ENCODE measurements around the gene ESYT1.

The ESYT1 gene, protein sequence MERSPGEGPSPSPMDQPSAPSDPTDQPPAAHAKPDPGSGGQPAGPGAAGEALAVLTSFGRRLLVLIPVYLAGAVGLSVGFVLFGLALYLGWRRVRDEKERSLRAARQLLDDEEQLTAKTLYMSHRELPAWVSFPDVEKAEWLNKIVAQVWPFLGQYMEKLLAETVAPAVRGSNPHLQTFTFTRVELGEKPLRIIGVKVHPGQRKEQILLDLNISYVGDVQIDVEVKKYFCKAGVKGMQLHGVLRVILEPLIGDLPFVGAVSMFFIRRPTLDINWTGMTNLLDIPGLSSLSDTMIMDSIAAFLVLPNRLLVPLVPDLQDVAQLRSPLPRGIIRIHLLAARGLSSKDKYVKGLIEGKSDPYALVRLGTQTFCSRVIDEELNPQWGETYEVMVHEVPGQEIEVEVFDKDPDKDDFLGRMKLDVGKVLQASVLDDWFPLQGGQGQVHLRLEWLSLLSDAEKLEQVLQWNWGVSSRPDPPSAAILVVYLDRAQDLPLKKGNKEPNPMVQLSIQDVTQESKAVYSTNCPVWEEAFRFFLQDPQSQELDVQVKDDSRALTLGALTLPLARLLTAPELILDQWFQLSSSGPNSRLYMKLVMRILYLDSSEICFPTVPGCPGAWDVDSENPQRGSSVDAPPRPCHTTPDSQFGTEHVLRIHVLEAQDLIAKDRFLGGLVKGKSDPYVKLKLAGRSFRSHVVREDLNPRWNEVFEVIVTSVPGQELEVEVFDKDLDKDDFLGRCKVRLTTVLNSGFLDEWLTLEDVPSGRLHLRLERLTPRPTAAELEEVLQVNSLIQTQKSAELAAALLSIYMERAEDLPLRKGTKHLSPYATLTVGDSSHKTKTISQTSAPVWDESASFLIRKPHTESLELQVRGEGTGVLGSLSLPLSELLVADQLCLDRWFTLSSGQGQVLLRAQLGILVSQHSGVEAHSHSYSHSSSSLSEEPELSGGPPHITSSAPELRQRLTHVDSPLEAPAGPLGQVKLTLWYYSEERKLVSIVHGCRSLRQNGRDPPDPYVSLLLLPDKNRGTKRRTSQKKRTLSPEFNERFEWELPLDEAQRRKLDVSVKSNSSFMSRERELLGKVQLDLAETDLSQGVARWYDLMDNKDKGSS

DNA sequence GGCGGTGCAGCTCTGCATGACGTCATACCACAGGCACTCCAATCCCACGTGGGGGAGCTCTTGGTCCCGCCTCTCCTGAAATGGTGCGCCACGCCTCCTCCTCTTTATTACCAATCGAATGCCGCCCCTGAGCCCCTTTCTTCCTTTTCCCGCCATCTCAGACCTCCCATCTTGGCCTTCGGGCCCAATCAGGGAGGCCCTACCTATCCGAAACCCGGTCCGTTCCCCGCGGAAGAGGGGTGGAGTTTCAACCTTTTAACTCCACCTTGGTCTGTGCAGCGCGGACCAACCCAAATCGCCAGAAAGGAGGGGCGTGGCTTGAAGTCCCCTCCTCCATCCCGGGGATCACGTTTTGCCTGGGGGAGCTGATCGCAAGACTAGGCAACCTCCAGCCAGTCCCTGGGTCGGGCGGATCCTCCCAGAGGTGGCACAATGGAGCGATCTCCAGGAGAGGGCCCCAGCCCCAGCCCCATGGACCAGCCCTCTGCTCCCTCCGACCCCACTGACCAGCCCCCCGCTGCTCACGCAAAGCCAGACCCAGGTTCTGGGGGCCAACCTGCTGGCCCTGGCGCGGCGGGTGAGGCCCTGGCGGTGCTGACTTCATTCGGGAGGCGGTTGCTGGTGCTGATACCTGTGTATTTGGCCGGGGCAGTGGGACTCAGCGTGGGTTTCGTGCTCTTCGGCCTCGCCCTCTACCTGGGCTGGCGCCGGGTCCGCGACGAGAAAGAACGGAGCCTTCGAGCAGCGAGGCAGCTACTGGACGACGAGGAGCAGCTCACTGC is at the start of gene ESYT1:
ESYT1 (plus strand) TSS at position 380 of the 782 bp plus-strand sequence; CDS start at position 433, 53 bp downstream.
- DNase-seq, result peak; percentile 100

DNA sequence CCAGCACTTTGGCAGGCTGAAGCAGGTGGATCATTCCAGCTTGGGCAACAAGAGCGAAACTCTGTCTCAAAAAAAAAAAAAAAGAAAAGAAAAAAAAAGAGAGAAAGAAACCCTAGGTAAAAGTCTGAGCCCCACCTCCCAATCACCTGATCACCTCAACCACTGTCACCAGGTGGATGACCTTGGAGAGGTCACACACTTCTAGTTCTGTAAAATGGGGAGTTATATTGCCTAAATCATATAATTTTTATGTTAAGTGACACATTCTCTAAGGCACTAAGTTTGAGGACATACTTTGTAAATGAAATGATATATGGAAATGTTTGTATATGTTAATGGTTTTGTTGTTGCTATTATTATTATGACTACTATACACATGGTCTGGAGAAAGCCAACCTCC is 49.6 kb upstream of the ESYT1 start:
- no peak for DNase-seq

DNA sequence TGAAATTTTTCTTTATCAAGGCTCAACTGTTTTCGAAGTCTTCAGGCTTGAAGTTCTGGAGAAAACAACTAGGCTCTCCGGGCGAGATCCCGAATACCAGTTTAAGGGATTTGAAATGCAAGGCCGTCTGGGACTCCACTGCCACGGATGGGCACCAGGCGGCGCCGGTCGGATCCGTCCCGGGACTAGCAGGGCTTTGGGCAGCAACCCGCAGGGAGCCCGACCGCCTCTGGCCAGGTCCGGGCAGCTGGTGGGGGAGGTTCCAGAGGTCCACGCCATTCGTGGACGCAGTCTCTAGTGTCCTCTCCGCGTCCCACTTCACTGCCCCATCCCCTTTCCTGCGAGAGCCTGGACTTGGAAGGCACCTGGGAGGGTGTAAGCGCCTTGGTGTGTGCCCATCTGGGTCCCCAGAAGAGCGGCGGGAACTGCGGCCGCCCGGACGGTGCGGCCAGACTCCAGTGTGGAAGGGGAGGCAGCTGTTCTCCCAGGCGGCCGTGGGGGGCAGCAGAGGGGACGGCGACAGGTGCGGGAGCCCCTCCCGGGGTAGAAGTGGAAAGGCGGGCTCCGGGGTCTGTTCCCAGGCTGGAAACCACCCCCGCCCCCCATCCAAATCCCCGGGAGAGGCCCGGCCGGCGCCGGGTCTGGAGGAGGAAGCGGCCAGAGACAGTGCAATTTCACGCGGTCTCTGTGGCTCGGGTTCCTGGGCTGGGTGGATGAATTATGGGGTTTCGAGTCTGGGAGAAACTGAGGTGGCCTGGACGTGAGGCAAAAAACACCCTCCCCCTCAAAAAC is 48.9 kb upstream of the ESYT1 start:
- peak; percentile 77 for DNase-seq

DNA sequence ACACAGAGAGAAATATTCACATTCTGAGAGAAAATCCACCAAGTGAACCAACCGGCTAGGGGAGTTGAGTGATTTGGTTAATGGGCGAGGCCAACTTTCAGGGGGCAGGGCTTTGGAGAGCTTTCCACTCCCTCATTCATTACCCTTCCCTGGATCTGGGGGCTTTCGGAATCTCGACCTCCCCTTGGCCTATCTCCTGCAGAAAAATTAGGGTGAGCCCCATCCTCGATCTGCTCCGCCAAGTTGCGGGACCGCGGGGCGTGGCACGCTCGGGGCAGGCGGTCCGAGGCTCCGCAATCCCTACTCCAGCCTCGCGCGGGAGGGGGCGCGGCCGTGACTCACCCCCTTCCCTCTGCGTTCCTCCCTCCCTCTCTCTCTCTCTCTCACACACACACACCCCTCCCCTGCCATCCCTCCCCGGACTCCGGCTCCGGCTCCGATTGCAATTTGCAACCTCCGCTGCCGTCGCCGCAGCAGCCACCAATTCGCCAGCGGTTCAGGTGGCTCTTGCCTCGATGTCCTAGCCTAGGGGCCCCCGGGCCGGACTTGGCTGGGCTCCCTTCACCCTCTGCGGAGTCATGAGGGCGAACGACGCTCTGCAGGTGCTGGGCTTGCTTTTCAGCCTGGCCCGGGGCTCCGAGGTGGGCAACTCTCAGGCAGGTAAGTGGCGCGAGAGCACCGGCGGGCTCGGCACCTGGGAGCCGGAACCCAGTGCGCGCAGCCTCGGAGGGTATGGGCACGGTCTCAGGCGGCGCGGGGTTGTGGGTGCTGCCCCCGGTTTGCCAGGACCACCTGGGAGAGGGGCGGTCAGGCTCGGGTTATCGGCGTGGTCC is 48.1 kb upstream of the ESYT1 start, which contains the start of gene ERBB3:
ERBB3 (plus strand) TSS at position 443 of the 833 bp plus-strand sequence; CDS start at position 579, 136 bp downstream.
- peak; percentile 77 for DNase-seq

DNA sequence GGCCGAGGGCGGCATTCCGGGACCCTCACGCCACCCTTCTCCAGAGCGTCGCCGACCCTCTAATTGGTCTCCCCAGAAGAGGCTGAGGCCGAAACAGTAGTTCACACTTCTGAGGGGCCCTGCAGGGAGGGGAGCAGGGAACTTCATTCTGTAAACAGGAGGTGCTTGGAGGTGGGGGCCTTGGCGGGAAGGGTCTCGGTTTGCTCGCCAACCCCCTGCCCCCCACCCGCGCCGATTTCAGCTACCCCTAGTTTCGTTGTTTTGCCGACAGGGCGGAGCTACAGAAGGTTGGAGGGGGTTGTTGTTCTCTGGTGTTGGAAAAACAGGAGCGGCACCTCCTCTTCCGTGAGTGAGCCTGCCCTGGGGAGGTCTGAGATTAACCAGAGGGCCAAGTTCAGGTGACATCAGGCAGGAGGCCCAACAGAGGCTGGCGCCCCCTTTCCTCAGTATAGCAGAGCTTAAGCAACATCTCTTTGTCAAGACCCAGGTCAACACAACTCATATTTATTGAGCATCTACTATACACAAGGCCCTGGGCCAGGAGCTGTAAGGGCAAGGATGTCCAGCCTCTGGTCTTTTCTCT is 47.4 kb upstream of the ESYT1 start:
- DNase-seq, result no peak

DNA sequence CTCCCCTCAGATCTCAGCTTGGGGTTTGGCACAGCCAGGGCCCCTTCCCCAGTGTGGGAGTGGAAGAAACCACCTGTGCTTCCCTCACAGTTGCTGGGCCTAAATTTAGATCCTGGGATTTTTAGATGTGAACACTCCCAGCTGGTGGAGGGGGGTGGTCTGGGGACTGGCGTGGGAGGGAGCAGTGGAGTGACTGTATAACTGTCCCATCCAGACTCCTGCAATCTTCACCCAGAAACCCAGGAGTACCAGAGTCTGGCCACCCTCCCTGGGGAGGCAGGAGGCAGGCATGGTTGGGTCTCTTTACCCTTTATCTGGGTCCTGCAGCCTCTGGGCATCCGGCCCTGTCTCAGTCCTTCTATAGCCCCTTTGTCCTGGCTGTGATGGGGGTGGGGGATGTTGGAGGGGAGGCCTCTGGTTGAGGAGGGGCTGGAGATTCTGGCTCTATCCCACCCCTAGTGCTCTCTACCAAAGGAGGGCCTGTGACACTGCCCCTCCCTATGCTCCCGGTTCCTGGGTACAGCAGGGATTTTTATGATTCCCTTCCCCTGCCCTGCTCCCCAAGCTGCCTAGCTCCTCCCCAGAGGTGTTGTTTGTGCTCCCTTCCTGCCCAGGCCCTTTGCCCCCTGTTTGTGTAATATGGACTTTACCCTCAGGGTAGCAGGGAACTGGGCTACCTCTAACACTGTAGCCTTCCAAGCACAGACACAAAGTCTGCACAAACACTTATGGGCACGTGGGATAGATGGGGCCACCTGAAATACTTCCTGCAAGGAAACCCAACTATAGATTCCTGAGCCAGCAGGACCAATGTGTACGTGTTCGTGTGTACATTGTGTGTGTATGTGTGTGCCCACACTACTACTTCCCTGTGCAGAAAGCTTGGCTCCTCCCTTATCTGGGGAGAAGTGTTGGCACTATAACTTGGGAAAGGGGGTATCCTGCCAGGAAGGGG is 46.4 kb upstream of the ESYT1 start:
- DNase-seq, result no peak

DNA sequence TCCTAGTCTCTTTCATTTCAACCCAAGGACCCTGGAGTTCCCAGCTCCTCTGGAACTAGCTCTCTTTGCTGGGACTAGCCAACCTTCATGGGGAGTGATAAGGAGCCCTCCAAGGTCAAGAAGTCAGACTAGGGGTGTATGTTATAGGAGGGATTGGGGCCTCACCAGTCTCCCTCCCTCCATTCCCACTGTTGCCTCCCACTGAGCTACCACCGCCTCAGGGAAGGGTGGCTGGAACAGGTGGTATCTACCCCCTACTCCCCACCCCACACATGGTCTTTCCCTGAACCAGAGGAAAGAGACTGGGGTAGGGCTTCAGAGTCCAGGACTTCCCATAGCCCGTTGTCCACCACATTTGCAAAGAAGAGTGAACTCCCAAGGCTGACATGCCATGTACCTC is 45.7 kb upstream of the ESYT1 start:
- no peak for DNase-seq

DNA sequence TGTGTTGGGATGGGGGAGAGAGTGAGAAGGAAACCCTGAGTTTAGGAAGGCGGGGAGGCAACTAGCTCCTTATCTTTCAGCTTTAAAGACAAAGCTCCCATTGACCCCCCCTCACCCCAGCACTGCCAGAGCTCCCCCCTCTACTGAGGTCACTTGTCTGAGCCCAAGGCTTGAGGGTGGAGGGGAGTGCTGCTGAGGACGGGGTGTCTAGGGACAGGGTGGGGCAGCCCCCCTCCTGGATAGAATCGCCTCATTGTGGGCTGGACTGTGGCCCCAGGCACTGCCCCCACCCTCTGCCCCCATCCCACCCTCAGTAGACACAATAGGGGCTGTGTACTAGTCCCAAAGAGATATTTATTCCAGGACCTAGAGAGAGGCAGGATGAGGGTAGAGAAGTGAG is 45.1 kb upstream of the ESYT1 start:
- no peak for DNase-seq

DNA sequence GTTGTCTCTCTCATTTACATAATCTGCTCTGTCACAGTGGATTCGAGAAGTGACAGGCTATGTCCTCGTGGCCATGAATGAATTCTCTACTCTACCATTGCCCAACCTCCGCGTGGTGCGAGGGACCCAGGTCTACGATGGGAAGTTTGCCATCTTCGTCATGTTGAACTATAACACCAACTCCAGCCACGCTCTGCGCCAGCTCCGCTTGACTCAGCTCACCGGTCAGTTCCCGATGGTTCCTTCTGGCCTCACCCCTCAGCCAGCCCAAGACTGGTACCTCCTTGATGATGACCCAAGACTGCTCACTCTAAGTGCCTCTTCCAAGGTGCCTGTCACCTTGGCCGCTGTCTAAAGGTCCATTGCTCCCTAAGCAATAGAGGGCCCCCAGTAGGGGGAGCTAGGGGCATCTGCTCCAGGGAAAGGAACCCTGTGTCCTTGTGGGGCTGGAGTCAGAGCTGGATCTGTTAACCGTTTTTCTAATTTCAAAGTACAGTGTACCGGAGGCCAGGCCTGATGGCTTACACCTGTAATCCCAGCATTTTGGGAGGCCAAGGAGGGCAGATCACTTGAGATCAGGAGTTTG is 43.0 kb upstream of the ESYT1 start:
- DNase-seq, result peak; percentile 68

DNA sequence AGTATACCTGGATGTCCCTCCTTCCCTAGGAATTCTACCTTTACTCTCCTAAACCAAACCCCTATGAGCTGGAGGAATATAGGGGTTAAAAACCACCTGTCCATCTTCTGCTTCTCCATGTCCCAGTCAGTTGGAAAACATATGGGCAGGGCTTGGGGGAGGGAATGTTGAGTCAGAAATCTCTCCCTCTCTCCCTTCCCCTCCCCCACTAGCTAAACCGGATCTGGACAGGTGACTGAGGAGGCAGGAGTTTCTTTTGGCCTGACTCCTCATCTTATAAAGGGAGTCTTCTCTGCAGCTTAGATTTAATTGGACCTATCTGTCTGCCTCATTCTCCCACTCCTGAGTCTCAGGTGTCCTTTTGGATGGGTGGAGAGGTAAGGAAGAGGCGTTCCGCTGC is 42.0 kb upstream of the ESYT1 start:
- no peak for DNase-seq

DNA sequence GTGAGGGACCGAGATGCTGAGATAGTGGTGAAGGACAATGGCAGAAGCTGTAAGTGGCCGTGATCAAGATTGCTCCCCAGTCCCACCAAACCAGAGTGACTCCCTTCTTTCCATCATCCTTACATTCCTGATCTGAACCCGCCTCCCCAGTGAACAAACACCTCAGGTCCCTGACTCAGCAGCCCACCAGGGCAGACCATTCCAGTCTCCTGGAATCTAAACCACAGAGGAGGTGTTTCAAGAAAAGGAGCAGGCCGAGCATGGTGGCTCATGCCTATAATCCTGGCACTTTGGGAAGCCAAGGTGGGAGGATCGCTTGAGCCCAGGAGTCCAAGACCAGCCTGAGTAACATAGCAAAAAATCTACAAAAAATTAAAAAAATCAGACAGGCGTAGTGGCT is 41.5 kb upstream of the ESYT1 start:
- DNase-seq, result no peak

DNA sequence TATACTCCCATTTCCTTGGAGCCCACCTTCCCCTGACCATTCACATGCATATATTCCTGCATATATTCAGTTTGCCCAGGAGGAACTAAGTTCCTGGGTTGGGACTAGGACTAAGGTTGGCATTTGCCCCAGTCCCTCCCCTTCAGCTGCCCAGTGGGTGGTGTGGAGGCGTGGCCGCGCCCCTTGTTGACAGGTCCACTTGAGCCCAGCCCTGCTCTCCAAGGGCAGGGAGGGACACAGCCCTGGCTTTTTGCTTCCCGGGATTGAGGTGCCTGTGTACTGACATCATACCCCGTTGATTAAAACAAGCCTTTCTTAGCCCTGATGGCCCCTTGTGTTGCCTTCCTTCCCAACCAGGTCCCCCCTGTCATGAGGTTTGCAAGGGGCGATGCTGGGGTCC is 40.8 kb upstream of the ESYT1 start:
- no peak for DNase-seq

DNA sequence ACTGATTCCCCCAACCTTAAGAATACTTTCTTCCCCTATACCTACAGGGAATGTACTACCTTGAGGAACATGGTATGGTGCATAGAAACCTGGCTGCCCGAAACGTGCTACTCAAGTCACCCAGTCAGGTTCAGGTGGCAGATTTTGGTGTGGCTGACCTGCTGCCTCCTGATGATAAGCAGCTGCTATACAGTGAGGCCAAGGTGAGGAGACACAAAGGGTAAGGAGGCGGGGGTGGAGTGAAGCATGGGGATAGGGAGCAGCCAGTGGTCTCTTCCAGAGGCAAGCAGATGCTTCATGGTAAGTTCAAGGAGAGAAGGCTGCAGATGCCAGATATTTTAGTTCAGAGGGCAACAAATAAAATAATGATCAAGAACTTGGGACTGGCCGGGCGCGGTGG is 30.3 kb upstream of the ESYT1 start:
- DNase-seq, result no peak

DNA sequence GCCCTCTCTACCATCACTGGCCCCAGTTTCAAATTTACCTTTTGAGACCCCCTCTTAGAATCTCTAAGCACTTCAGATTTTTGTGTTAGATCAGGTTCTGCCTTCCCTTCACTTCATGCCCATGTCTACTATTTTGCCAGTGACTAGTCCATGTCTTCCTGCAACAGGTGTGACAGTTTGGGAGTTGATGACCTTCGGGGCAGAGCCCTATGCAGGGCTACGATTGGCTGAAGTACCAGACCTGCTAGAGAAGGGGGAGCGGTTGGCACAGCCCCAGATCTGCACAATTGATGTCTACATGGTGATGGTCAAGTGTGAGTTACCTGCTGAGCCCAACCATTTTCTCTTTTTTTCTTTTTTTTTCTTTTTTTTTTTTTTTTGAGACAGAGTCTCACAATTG is 29.5 kb upstream of the ESYT1 start:
- DNase-seq, result no peak

DNA sequence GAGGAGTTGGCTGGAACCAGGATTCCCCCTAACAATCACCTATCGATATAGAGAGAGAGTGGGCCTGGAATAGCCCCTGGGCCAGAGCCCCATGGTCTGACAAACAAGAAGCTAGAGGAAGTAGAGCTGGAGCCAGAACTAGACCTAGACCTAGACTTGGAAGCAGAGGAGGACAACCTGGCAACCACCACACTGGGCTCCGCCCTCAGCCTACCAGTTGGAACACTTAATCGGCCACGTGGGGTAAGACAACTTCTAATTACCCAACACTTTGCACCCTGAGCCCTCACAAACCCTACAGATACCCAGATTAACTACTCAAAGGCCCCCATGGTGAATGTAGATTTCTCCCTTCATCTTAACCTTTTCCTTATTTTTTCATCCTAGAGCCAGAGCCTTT is 28.3 kb upstream of the ESYT1 start:
- DNase-seq, result no peak

DNA sequence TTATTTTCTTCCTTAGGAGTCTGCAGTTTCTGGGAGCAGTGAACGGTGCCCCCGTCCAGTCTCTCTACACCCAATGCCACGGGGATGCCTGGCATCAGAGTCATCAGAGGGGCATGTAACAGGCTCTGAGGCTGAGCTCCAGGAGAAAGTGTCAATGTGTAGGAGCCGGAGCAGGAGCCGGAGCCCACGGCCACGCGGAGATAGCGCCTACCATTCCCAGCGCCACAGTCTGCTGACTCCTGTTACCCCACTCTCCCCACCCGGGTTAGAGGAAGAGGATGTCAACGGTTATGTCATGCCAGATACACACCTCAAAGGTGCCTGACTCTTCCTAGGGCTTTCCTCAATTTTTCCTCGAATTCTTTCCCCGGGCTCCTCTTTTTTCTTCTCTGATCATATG is 27.0 kb upstream of the ESYT1 start:
- DNase-seq, result no peak

DNA sequence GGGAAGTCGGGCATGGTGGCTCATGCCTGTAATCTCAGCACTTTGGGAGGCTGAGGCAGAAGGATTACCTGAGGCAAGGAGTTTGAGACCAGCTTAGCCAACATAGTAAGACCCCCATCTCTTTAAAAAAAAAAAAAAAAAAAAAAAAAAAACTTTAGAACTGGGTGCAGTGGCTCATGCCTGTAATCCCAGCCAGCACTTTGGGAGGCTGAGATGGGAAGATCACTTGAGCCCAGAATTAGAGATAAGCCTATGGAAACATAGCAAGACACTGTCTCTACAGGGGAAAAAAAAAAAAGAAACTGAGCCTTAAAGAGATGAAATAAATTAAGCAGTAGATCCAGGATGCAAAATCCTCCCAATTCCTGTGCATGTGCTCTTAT is 25.4 kb upstream of the ESYT1 start:
- no peak for DNase-seq

DNA sequence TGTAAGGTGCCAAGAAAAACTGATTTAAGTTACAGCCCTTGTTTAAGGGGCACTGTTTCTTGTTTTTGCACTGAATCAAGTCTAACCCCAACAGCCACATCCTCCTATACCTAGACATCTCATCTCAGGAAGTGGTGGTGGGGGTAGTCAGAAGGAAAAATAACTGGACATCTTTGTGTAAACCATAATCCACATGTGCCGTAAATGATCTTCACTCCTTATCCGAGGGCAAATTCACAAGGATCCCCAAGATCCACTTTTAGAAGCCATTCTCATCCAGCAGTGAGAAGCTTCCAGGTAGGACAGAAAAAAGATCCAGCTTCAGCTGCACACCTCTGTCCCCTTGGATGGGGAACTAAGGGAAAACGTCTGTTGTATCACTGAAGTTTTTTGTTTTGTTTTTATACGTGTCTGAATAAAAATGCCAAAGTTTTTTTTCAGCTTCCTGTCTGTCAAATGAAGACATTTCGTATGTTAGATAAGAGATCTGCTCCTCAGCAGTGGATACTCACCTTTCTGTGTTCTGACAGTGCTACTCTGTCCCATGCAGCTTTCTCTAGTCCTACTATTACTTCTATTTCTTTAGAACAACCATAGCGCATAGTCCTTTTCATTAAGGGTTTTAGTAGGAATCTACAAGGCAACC is 24.9 kb upstream of the ESYT1 start:
- DNase-seq, result no peak

DNA sequence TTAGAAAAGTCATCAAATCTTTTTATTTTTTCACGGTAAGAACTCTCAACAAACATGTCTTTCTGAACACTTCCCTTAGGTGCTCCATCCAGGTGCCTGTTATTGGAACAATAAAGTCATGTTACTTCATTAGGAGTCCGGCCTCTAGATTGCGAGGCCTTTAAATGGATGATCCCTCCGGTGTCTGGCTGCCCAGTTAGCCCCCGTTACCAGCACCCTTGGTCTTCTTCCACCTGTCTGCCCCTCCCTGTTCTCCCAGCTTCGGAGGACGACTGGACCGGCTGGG is 24.3 kb upstream of the ESYT1 start:
- no peak for DNase-seq

All from hematopoietic multipotent progenitor cell treated with erythropoietin and hydrocortisone succinate and interleukin-3 and kit ligand, for 4 days (in vitro differentiated cells).